GM21786 (cell line): ENCODE results near the gene AP2M1.

Experiments used
- ATAC-seq: cut with Tn5 transposase; IDR thresholded peaks from one replicate; pipeline ENCODE4 v1.9.1; 2021; ENCODE audit not compliant: unreplicated experiment

The AP2M1 gene

GRCh38 chr3:184218814-184219213 lies 44.2 kb downstream of the AP2M1 start:
- no peak for ATAC-seq

GRCh38 chr3:184222521-184222920 lies 47.9 kb downstream of the AP2M1 start:
- ATAC-seq: no peak

GRCh38 chr3:184223946-184224345 lies 49.3 kb downstream of the AP2M1 start:
- ATAC-seq: no peak

DNA sequence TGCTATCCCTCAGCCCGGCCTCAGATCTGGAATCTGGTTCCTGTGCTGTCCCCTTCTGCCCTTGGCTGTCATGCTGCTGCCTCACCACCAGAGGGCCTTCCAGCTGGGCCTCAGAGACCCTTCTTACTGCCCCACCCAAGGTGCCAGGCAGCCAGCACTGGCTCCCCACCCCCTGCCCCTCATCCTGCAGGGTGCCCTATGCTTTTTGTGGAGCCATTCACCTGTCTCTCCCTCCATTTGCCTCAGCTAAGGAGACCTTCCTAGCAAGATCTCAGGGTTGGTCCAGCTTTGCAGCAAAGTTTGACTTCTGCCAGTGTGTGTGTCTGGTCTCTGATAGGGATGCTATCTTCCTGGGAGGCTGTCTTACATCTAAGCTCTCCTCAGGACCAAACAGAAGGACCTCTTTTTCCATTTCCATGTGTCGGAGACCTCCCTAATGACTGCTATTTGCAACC lies 52.9 kb downstream of the AP2M1 start:
- no peak for ATAC-seq

DNA sequence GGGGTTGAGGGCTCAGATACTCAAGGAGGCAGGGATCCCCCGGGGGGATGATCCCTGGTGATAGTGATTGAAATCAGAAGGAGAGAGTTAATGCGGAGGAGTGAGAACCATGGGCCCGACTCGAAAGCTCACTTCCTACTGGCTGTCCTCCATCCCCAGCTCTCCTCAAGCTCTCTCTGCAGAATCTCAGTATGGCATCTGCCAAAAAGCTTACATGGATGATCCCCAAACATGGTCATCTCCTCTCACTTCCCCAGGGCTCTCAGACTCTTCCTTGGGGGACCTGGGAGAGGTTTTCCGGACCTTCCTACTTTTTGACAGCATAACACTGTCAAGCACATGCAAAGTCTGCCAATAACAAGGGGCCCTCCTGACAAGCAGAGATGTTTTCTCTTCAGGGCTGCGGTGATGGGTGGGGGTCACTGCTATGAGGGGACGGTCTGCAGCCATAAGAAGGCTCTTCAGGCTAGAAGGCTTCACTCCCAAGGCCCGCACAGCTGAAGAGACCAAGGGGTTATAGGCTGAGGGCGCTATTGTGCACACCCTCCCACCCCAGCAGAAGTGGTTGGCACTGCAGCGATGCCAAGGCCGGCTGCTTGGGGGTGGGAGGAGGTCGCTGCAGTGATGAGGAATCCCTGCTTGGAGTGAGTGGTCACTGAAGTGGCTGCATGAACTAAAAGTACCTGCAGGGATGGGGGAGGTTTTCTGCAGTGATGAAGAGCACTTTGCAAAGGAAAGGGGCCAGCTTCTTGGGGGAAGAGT lies 53.9 kb downstream of the AP2M1 start:
- ATAC-seq: no peak

DNA sequence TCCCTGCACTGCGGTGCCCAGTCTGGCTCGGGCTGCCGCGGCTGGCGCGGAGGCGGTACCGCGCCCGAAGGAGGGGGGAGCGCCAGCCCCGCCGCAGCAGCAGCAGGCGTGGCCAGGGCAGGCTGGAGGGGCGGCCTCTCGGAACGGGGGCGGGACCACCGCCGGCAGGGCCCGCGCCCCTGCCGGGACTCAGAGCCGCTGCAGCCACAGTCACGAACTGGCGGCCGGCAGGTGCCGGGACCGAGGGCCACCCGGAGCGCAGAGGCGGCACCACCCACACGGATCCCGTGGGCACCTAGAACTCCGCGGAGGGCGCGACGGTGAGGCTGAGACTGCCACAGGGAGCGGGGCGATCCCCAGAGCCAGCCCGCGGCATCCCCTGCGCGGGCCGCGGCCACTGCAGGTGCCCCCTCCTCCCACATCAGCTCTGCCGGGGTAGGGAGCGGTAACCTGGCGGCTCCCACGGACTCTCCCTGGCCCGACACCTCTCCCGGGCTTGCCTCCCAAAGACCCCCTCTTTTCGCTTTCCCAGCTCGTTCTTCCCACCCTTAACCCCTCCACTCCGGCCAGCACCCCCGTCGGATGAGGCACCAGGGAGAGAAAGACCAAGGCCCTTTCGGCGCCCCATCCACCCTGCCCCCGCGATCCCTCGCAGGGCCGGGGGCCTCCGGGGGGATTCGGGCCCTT lies 54.9 kb downstream of the AP2M1 start, which contains the start of gene VWA5B2:
Gene VWA5B2 (plus strand): TSS at position 192 of the 687 bp plus-strand sequence. CDS start 944 bp downstream, outside the sequence.
- peak; percentile 65 for ATAC-seq

- no peak for ATAC-seq
Measured at GRCh38 chr3:184230081-184230602, 55.5 kb downstream of the AP2M1 start.

GRCh38 chr3:184230603-184231528 lies 56.2 kb downstream of the AP2M1 start:
- no peak for ATAC-seq

GRCh38 chr3:184231671-184232070 lies 57.0 kb downstream of the AP2M1 start:
- no peak for ATAC-seq

DNA sequence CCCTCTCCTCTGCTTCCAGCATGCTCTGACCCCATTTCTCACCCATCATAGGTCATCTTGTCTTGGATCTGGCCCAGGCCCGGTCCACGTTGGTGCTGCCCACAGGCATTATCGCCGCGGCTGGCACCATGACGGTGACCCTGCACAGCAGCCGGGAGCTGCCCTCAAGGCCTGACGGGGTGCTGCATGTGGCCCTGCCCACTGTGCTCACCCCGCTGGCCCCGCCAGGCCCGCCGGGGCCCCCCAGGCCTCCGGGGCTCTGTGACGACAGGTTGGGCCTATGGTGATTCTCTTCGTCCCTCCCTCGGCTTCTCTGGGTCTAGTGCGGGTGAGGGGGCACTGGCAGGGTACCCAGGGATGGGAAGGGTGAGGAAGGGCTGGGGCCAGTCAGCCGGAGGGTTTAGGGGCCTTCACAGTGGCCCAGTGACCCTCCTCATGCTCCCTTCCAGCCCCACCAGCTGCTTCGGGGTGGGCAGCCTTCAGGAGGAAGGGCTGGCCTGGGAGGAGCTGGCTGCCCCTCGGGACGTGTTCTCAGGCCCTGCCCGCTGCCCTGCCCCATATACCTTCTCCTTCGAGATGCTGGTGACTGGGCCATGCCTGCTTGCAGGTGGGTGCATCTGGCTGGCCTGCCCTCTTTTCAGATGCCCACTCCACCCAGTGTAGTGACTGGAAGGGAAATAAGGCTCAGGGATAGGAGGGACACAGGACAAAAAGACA lies 58.6 kb downstream of the AP2M1 start:
- ATAC-seq: no peak
